HUES48 (cell line): ENCODE results near the gene LRP1B.

Experiments used
- H3K27ac ChIP-seq: one replicate; pipeline ENCODE4 v1.7.0; 2013; ENCODE audit warnings: low read depth, low read length, inconsistent platforms
- H3K27me3 ChIP-seq: 2 replicates; pipeline ENCODE4 v1.6.1; 2013; ENCODE audit warnings: mild to moderate bottlenecking, low read length; ENCODE audit not compliant: control insufficient read depth, insufficient read depth
- H3K36me3 ChIP-seq: 2 replicates; pipeline ENCODE4 v1.6.1; 2013; ENCODE audit warnings: low read length; ENCODE audit not compliant: control insufficient read depth, insufficient read depth
- H3K4me1 ChIP-seq: 2 replicates; pipeline ENCODE4 v1.6.1; 2013; ENCODE audit warnings: mild to moderate bottlenecking, low read length; ENCODE audit not compliant: control insufficient read depth, insufficient read depth
- H3K4me3 ChIP-seq: 2 replicates; pipeline ENCODE4 v1.5.1; 2013; ENCODE audit warnings: mild to moderate bottlenecking, low read depth, low read length
- H3K9ac ChIP-seq: 2 replicates; pipeline ENCODE4 v1.6.1; 2013; ENCODE audit warnings: mild to moderate bottlenecking, low read depth, low read length, moderate library complexity
- H3K9me3 ChIP-seq: 2 replicates; pipeline ENCODE4 v1.6.1; 2013; ENCODE audit warnings: low read length; ENCODE audit not compliant: control insufficient read depth, insufficient read depth

The LRP1B gene

GRCh38 chr2:141723814-141724213 is 407.0 kb downstream of the LRP1B start:
- Histone ChIP-seq H3K4me3 (no peak overlapping the region), H3K4me1 (peaks cover 11% of the 10 kb centered on the region), H3K9ac (no peak overlapping the region), H3K27ac (no peak overlapping the region), H3K9me3 (no peaks in the 10 kb centered on the region), H3K36me3 (no peaks in the 10 kb centered on the region), H3K27me3 (no peaks in the 10 kb centered on the region)

DNA sequence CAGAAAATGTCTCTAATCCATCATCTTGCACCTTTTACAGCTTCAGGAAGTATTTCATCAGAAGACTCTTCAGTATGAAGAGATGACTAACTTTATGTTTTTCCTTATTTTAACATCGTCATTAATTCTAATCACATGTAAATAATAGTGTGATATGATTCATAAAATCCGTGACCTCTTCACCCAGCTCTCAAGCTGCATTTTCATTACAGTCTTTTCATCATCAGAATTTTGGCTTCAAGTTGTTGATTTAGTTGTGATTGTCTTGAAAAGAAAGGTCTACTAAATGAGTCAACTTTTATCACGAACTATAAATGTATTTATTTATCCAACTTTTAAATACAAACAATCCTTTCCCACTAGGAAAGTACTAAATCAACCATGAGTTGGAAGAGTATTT is 410.3 kb downstream of the LRP1B start:
- H3K9me3 ChIP-seq: no peaks in the 10 kb centered on the region
- no peaks in the 10 kb centered on the region for H3K27me3 ChIP-seq
- H3K27ac ChIP-seq: no peak overlapping the region
- no peak overlapping the region for H3K9ac ChIP-seq
- H3K4me3 ChIP-seq: no peak overlapping the region
- no peaks in the 10 kb centered on the region for H3K36me3 ChIP-seq
- no peaks in the 10 kb centered on the region for H3K4me1 ChIP-seq

DNA sequence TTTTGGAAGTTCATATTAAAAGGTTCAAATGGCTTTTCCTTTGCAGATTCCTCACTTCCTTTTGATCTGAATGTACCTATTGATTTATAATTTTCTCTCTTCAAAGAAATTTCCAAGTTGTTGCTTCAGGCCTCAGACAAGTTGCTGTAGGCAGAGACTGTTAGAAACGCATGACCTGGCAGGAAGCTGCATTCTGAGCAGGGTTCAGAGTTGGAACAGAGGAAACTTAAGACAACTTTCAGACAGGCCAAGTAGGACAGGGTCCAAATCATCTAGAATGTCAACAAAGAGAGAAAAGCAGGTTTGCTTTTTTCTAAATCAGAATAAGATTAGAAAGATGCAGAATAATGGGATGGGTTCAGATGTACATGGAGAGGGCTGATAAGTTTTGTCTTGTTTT is 416.3 kb downstream of the LRP1B start:
- H3K9me3 ChIP-seq: no peaks in the 10 kb centered on the region
- no peaks in the 10 kb centered on the region for H3K36me3 ChIP-seq
- H3K9ac ChIP-seq: no peak overlapping the region
- no peak overlapping the region for H3K4me3 ChIP-seq
- H3K27me3 ChIP-seq: no peaks in the 10 kb centered on the region
- no peaks in the 10 kb centered on the region for H3K4me1 ChIP-seq
- H3K27ac ChIP-seq: no peak overlapping the region

DNA sequence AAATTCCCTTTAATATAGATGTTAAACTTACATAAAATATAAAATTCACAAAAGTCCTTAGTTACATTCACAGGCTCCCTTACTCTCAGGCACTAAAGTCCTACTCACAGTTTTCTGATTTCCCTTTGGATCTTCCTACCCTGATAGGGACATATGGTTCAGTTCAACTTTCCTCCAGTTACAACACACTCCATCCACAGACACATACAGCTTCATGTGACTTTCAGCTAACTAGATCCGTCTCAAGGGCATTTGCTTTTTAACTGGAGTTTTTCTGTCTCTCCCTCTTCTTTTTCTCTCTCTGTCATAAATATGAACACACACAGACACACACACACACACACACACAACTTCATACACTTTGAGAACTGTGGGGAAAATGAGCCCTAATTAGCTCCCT is 419.2 kb downstream of the LRP1B start:
- Histone ChIP-seq H3K36me3 (no peaks in the 10 kb centered on the region), H3K27me3 (no peaks in the 10 kb centered on the region), H3K9ac (no peak overlapping the region), H3K27ac (no peak overlapping the region), H3K4me1 (no peaks in the 10 kb centered on the region), H3K9me3 (no peaks in the 10 kb centered on the region), H3K4me3 (no peak overlapping the region)

- H3K36me3 ChIP-seq: no peaks in the 10 kb centered on the region
- peaks cover 4% of the 10 kb centered on the region; the same call in 1 of the 2 replicates for H3K4me1 ChIP-seq
- no peak overlapping the region for H3K9ac ChIP-seq
- H3K4me3 ChIP-seq: no peak overlapping the region
- no peaks in the 10 kb centered on the region for H3K27me3 ChIP-seq
- no peak overlapping the region for H3K27ac ChIP-seq
- no peaks in the 10 kb centered on the region for H3K9me3 ChIP-seq
These were observed 420.1 kb downstream of the LRP1B start for GRCh38 chr2:141710589-141711239.

GRCh38 chr2:141709756-141710155 is 421.1 kb downstream of the LRP1B start:
- no peaks in the 10 kb centered on the region for H3K9me3 ChIP-seq
- H3K36me3 ChIP-seq: no peaks in the 10 kb centered on the region
- peaks cover 4% of the 10 kb centered on the region; the same call in 1 of the 2 replicates for H3K4me1 ChIP-seq

GRCh38 chr2:141707486-141707885 is 423.3 kb downstream of the LRP1B start:
- H3K27ac ChIP-seq: no peak overlapping the region
- H3K27me3 ChIP-seq: no peaks in the 10 kb centered on the region
- H3K4me3 ChIP-seq: no peak overlapping the region
- H3K9me3 ChIP-seq: no peaks in the 10 kb centered on the region
- no peak overlapping the region for H3K9ac ChIP-seq
- no peaks in the 10 kb centered on the region for H3K36me3 ChIP-seq
- peaks cover 4% of the 10 kb centered on the region; the same call in 1 of the 2 replicates for H3K4me1 ChIP-seq

More at GRCh38 chr2:141709756-141710155, 421.1 kb downstream of the LRP1B start:
- Histone ChIP-seq H3K4me3 (no peak overlapping the region), H3K27me3 (no peaks in the 10 kb centered on the region), H3K27ac (no peak overlapping the region), H3K9ac (no peak overlapping the region)

GRCh38 chr2:141704541-141704940 is 426.3 kb downstream of the LRP1B start:
- no peak overlapping the region for H3K4me3 ChIP-seq
- no peaks in the 10 kb centered on the region for H3K27me3 ChIP-seq
- peaks cover 4% of the 10 kb centered on the region; the same call in 1 of the 2 replicates for H3K4me1 ChIP-seq
- no peak overlapping the region for H3K9ac ChIP-seq
- no peaks in the 10 kb centered on the region for H3K36me3 ChIP-seq
- H3K9me3 ChIP-seq: no peaks in the 10 kb centered on the region
- H3K27ac ChIP-seq: no peak overlapping the region

DNA sequence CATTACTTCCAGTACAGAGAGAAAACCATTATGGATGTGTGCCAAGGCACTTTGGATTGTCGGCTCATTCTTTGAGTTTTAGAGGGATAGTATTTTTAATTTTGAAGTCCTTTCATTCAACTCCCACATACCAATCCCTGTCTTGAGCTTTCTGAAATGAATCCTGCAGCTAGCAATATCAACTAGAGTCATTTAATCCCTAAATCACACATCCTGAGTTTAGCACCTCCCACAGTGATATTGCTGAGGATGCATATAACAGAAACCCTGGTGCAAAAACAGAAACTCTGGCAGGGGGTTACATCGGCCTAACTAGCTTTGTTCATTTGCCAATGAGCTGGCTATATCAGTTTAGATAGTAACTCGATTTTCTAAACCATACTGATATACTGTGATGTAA is 427.3 kb downstream of the LRP1B start:
- Histone ChIP-seq H3K9me3 (no peaks in the 10 kb centered on the region), H3K36me3 (no peaks in the 10 kb centered on the region), H3K9ac (no peak overlapping the region), H3K27me3 (no peaks in the 10 kb centered on the region), H3K27ac (no peak overlapping the region), H3K4me1 (peaks cover 4% of the 10 kb centered on the region; the same call in 1 of the 2 replicates), H3K4me3 (no peak overlapping the region)

GRCh38 chr2:141701618-141702017 is 429.2 kb downstream of the LRP1B start:
- Histone ChIP-seq H3K27ac (no peak overlapping the region), H3K27me3 (no peaks in the 10 kb centered on the region), H3K4me1 (peaks cover 4% of the 10 kb centered on the region; the same call in 1 of the 2 replicates), H3K9ac (no peak overlapping the region), H3K36me3 (no peaks in the 10 kb centered on the region), H3K4me3 (no peak overlapping the region), H3K9me3 (no peaks in the 10 kb centered on the region)

GRCh38 chr2:141699573-141699972 is 431.2 kb downstream of the LRP1B start:
- Histone ChIP-seq H3K4me1 (no peaks in the 10 kb centered on the region), H3K9ac (no peak overlapping the region), H3K36me3 (no peaks in the 10 kb centered on the region), H3K4me3 (no peak overlapping the region), H3K27ac (no peak overlapping the region), H3K9me3 (no peaks in the 10 kb centered on the region), H3K27me3 (no peaks in the 10 kb centered on the region)
